Activated naive CD4-positive, alpha-beta T cell treated with anti-CD3 and anti-CD28 coated beads, Interleukin-2, amount 50 U/mL, for 24 hours (primary cell): ENCODE measurements around the gene LBHD2.
A peak's percentile ranks its signal among the peaks of the same experiment; 100 is the strongest.

Source experiments
- H3K27ac Mint-ChIP-seq: one replicate; pipeline ENCODE4 v1.8.0; 2021; ENCODE audit warnings: mild to moderate bottlenecking, mixed read lengths
- H3K27me3 Mint-ChIP-seq: one replicate; pipeline ENCODE4 v1.8.0; 2021; ENCODE audit warnings: mixed read lengths
- H3K36me3 Mint-ChIP-seq: one replicate; pipeline ENCODE4 v1.8.0; 2021; ENCODE audit warnings: mixed read lengths
- H3K4me1 Mint-ChIP-seq: one replicate; pipeline ENCODE4 v1.8.0; 2021; ENCODE audit warnings: mixed read lengths
- H3K4me3 Mint-ChIP-seq: one replicate; pipeline ENCODE4 v1.8.0; 2021; ENCODE audit warnings: mild to moderate bottlenecking, mixed read lengths
- H3K9me3 Mint-ChIP-seq: one replicate; pipeline ENCODE4 v1.8.0; 2021; ENCODE audit warnings: mixed read lengths

The LBHD2 gene

DNA sequence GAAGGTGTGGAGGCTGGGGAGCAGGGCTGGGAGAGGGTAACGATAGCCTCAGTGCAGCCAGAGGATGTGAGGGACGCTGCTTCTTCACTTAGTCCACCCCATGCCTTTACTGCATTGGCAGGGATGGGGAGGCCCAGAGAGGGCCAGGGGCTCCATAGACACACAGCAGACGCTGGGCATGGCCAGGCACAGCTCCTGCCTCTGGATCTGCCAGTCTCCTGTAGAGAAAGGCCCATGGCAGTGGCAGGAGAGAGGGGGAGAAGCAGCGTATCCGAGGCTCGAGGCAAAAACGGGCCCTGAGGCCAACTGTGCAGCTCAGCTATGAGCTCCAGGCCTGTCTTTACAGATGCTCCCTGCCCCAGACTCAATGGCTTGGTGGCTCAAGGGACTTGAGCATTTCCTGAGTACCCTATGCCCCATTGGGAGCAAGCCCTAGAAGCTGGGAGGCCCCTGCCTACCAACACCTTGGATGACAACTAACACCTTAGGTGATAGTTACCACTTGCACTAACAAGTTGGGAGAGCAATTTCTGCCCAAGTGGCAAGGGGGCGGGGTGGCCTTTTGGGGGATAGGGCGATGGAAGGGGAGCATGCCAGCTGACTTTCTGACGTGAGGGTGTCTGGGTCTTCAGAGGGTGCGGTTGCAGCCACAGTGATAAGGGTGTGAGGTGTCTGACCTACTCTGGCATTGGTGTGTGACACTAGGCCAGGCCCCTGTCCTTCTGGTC is 5.0 kb upstream of the LBHD2 start:
- H3K27ac Mint-ChIP-seq, result no peak overlapping the region
- no peaks in the 10 kb centered on the region for H3K36me3 Mint-ChIP-seq
- no peaks in the 10 kb centered on the region for H3K27me3 Mint-ChIP-seq
- no peak overlapping the region for H3K4me3 Mint-ChIP-seq
- H3K9me3 Mint-ChIP-seq, result no peaks in the 10 kb centered on the region
- H3K4me1 Mint-ChIP-seq, result no peaks in the 10 kb centered on the region

DNA sequence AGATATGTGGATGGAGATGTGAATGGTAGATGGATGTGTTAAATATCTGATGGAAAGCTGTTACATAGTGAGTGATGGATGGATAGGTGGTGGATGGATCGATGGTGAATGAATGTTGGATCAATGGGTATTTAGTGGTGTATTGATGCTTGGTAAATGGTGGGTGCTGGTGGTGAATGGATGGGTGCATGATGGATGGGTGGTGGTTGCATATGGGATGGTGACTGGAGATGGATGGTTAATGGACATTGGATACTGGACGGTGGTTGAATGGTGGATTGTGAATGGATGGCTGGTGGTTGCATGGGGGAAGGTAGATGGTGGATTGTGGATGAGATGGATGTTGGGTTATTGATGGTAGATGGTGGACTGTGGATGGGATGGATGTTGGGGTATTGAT is 2.1 kb upstream of the LBHD2 start:
- Mint-ChIP-seq H3K27me3 (peaks cover 7% of the 10 kb centered on the region), H3K4me3 (no peak overlapping the region), H3K27ac (no peak overlapping the region), H3K36me3 (no peaks in the 10 kb centered on the region), H3K9me3 (no peaks in the 10 kb centered on the region), H3K4me1 (no peaks in the 10 kb centered on the region)

DNA sequence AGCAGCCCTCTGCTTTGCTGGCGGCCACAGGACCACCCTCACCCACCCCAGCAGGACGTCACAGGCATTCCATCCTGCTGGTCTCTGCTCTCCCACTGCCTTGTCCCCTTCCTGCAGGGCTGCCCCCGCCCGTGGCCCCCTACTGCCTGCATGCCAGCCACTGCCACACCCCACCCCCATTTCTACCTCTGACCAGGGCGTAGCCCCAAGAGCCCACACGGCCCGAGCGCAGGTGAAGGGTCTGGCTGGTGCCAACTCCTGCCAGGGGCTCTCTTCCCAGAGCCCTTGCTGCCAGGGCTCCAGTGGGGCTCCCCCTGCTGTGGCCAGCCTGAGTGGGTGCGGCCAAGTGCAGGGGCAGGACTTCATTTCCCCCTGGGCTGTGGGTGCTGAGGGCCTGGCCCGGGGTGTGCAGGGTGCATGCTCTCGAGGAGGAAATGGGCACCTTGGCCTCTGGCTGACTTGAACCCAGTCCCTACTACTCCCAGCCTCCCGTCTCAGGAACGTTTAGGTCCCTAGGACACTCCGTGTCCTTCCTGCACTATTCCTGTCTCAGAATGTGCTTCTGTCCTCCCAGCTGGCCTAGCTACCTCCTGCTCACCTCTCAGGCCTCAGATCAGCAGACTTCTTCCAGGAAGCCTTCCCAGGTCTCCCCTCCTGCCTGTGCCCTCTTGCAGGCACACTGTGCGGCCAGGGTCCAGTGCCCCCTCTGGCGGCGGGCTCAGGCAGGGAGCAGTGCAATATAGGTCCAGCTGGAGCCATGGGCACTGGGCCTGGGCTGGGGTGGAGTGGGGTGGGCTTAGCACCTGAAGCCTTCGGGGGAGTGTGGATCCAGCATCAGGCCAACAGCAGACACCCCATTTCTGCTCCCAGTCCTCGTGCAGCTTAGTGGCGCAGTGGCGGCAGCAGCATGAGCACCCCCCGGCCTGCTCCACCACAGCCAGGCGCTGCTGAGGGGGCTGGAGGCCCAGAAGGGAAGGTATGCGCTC is 1.4 kb downstream of the LBHD2 start:
- Mint-ChIP-seq H3K4me3 (no peak overlapping the region), H3K36me3 (no peaks in the 10 kb centered on the region), H3K4me1 (no peaks in the 10 kb centered on the region), H3K9me3 (no peaks in the 10 kb centered on the region), H3K27ac (no peak overlapping the region), H3K27me3 (peaks cover 9% of the 10 kb centered on the region)

DNA sequence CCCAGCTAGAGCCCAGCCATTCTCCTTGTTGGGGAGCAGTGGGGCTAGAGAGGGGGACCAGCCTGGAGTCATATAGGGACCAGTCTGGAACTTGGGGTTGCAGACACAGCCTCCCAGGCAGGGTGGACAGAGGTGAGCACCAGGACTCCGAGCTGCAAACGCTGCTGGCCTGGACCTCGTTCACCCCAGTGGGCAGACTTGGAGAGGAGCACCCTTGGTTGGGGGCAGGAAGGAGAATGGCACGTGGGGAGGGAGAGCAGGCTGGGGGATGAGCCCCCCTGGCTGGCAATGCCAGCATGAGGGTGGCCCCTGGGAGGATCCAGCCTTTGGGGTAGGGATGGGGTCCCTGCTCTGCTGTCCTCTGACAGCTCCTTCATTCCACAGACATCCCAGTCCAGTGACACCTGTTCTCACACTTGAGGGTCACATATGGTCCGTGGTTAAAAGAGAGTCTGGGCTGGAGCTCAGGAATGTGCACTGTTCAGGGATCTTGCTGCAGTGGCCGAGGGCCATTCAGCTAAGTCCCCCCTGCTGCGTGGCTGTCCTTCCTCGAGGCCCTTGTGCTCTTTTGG is 2.8 kb downstream of the LBHD2 start:
- Mint-ChIP-seq H3K27me3 (peaks cover 9% of the 10 kb centered on the region), H3K27ac (no peak overlapping the region), H3K4me1 (no peaks in the 10 kb centered on the region), H3K36me3 (no peaks in the 10 kb centered on the region), H3K9me3 (no peaks in the 10 kb centered on the region), H3K4me3 (no peak overlapping the region)

DNA sequence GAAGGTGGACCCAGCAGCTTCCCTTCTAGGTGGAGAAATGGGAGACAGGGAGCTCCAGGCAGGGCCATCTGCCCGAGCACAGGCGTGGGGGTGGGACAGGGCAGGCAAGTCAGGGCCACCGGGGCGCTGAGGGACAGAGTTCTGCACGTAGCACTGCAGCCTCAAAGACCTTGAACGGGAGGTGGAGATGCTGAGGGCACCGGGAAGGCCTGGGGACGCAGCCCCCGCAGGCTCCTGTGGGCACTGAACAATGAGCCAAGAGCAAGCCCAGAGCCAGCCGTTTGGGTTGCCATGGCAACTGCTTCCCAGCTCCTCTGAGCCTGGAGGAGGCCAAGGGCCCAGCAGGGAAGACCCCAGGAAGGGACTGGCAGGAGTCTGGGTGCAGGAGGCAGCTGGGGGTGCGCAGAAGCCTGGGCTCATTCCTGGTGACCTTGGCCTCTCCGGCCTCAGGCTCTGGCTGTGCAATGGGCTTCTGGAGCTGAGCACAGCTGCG is 3.4 kb downstream of the LBHD2 start:
- Mint-ChIP-seq H3K4me1 (no peaks in the 10 kb centered on the region), H3K27me3 (peaks cover 9% of the 10 kb centered on the region), H3K9me3 (no peaks in the 10 kb centered on the region), H3K36me3 (no peaks in the 10 kb centered on the region), H3K4me3 (no peak overlapping the region), H3K27ac (no peak overlapping the region)

DNA sequence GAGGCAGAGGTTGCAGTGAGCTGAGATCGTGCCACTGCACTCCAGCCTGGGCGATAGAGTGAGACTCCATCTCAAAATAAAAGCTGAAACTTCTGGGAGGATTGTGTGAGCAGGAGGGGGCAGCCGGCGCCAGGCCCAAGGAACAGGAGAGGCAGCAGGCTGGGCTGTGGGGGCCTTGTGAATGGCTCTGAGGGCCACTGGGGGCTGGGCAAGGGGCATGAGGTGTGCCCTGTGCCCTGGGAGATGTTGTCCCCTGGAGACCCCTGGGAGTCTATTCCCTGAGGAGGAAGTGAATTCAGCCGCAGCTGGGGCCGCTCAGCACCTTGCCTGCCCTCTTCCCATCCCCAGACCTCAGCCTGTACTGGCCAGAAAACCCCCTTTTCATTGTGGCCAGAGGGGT is 4.9 kb downstream of the LBHD2 start:
- H3K27me3 Mint-ChIP-seq, result peaks cover 9% of the 10 kb centered on the region
- no peaks in the 10 kb centered on the region for H3K36me3 Mint-ChIP-seq
- no peak overlapping the region for H3K27ac Mint-ChIP-seq

DNA sequence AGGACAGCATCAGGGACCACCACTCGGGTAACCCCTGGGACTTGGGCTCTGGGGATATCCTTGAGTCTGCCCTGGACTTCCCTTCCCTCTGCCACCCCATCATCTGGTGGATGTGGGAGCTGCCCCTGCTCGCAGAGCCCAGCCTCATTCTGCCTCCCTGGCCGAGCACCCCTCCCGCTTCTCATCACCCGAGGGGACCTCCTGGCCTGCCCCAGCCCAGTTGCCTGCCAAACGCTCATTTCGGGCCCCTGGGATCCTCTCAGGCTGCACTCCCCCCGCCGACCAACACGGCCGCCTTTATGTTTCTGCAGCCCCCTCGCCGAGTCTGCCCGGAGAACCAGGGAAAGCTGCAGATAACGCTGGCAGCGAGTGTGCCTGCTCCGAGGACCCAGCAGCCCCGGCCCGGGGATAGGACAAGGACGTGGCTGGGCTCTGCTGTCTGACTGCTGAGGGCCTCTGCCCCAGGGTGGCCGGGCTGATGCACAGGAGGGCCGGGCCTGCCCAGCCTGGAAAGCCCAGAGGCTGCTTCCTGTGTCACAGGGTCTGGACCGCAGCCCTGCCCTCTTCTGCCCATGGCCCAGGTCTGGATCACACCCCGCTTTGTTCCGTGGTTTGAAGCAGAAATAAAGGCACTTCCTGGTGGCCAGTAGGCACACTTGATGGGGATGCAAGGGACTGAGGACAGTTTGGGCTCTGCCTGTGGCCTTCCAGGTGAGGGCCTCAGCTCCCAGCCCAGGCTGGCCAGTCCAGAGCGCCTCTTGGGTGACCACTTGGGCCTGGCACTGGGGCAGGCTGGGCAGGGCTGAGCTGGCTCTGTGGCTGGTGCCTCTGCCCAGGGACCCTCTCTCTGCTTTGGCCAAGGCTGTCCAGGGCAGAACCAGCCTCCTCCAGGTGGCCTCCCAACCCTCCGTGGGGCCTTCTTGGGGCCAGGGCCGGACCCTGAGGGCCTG is 5.7 kb downstream of the LBHD2 start:
- no peaks in the 10 kb centered on the region for H3K36me3 Mint-ChIP-seq
- no peaks in the 10 kb centered on the region for H3K4me1 Mint-ChIP-seq
- H3K27me3 Mint-ChIP-seq, result peaks cover 7% of the 10 kb centered on the region
- H3K4me3 Mint-ChIP-seq, result no peak overlapping the region
- H3K9me3 Mint-ChIP-seq, result no peaks in the 10 kb centered on the region
- no peak overlapping the region for H3K27ac Mint-ChIP-seq

More for the DNA sequence above, 4.9 kb downstream of the LBHD2 start:
- Mint-ChIP-seq H3K4me3 (no peak overlapping the region), H3K9me3 (no peaks in the 10 kb centered on the region), H3K4me1 (no peaks in the 10 kb centered on the region)

DNA sequence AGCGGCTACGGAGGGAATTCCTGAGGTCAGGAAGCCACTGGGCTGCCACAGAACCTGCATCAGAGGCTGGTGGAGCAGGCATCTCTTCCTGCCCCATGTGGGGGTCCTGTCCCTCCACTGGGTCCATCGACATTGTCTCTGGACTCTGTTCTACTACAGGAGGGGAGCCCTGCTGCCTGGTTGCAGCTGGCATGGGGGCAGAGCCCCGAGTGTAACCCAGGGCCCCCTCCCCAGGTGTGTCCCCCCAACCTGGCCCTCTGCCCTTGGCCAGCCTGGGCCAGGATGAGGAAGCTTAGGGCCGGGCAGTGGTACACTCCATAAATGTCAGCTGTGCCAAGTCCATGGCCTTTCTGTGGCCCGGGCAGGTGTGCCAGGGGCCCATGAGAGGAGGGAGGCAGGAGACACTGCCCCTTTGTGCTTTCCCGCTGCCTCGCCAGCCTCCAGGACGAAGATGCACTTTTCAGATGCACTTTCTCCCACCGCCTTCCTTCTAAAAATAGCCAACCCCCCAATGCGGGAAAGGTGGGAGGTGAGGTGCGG is 6.5 kb downstream of the LBHD2 start:
- Mint-ChIP-seq H3K36me3 (no peaks in the 10 kb centered on the region), H3K27ac (no peak overlapping the region), H3K4me1 (no peaks in the 10 kb centered on the region), H3K9me3 (no peaks in the 10 kb centered on the region), H3K27me3 (peaks cover 6% of the 10 kb centered on the region), H3K4me3 (peak overlapping the region; percentile 27)

DNA sequence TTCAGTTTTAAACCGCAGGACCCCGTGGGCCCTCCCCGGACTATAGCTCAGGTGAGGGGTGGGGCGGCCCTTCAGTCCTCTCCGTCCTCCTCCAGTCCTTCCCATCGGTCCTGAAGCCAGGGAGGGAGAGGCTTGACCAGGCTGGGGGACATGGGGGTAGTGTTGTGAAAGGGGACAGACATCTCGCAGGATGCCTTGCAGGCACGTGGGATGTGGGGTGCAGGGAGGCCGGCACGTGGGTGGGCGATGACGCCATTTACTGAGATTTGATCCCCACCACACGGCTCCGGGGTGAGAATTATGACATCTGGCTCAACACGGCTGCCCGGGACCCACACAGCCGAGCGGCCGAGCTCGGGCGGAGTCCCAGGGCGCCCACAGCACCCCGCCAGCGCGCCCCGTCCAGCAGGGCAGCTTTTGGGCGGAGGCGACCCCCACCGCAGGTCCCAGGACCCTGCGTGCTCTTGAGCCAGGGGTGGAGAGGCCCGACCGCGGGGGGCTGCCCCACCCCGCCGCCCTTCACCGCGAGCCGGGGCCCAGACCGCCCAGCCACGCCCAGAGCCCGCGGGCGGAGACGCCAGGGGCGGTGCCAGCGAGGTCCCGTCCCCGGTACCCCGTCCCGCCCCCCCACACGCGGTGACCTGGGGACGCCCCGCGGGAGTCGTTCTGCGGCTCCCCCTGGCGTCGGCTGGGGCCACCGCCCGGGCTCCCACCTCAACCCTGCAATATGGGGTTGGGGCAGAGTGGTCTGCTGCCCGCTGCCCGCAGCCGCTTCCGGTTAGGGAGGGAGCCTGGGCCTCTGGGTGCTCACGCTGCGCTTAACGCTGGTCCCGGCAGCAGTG is 7.3 kb downstream of the LBHD2 start:
- Mint-ChIP-seq H3K4me1 (no peaks in the 10 kb centered on the region), H3K27me3 (peaks cover 5% of the 10 kb centered on the region), H3K9me3 (no peaks in the 10 kb centered on the region), H3K27ac (no peak overlapping the region), H3K4me3 (peak overlapping the region; percentile 27), H3K36me3 (no peaks in the 10 kb centered on the region)

DNA sequence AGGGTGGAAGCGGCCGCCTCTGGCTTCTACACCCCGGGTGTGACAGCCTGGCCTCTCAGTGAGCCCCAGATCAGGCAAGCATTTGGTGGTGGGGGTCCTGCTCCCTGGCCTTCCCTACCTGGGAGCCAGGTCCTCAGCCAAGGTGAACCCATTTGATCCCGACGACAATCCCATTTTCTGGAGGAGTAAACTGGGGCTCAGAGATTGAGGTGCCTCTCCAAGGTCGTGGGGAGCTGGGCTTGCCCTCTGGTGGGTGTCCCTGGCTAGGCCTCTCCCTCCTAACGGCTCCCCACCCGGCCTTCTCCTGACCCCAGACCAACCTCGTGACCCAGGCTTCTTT is 7.8 kb downstream of the LBHD2 start:
- no peak overlapping the region for H3K27ac Mint-ChIP-seq
- H3K27me3 Mint-ChIP-seq, result peaks cover 2% of the 10 kb centered on the region
- H3K4me3 Mint-ChIP-seq, result peak overlapping the region; percentile 19
- no peaks in the 10 kb centered on the region for H3K9me3 Mint-ChIP-seq
- H3K4me1 Mint-ChIP-seq, result no peaks in the 10 kb centered on the region
- no peaks in the 10 kb centered on the region for H3K36me3 Mint-ChIP-seq

DNA sequence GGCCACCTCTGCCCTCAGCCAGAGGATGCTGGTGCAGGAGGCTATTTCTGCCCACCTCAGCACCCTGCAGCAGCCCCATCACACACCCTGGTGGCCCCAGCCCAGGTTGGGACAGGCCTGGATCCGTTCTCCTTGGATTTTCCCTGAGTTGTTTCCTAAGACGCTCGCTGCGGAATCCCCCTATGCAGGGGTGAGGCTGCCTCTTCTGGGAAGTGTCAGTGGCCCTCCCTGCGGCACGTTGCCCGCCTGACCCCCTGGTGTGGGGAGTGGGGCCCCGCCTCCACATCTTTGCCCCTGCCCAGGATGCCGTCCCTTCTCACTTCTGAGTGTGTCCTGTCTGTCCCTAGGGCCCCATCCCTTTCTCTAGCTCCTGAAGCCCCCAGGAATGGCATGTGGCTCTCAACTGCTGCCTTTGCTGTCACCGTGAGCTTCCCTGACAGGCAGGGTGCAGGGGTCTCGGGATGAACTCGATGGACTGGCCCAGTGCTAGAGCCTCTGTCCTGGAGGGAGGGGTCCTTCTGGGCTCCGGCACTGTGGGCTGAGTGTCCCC is 9.9 kb downstream of the LBHD2 start:
- peaks cover 2% of the 10 kb centered on the region for H3K27me3 Mint-ChIP-seq
- no peaks in the 10 kb centered on the region for H3K4me1 Mint-ChIP-seq
- no peaks in the 10 kb centered on the region for H3K9me3 Mint-ChIP-seq
- no peaks in the 10 kb centered on the region for H3K36me3 Mint-ChIP-seq
- no peak overlapping the region for H3K27ac Mint-ChIP-seq
- H3K4me3 Mint-ChIP-seq, result no peak overlapping the region

DNA sequence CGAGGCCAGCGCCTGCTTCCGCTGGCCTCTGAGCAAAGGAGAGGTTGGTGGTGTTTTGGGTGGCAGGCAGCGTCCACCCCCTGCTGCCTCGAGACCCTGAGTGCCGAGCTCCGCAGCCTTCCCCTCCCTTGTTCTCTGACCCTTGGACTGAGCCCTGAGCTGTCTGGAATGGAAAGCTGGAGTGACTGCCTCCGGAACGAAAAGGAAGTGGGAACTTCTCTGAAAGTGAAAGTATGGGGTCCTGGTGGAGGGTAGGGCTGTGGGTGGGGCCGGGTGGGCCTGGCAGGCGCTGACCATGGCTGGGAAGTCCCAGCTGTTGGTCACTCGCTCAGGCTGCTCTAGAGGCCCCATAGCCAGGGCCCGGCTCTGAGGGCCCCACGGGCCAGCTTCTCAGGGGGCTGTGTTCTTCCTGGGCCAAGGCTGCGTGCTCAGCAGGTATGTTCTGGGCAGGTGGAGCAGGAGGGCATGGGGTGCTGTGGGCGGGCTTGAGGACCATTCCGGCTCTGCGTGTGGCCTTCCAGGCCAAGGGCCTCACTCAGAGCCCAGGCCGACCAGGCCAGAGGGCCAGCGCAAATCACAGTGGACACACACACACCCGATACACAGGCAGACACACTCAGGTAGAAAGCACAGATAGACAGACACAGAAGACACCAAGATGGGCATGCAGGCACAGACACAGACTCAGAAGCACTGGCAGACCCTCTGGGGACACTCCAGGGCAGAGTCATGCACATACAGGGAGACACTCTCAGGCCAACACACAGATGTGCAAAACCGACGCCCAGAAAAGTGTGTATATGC is 10.6 kb downstream of the LBHD2 start, which contains the start of gene EXOC3L4:
TSS of gene EXOC3L4 (plus strand) at position 320 of the 804 bp plus-strand sequence. CDS start 5,495 bp downstream, outside the sequence.
- Mint-ChIP-seq H3K27ac (no peak within 1 kb of the TSS), H3K27me3 (peaks cover 2% of the 10 kb centered on the region), H3K4me1 (no peaks in the 10 kb centered on the region), H3K36me3 (no peaks in the 10 kb centered on the region), H3K4me3 (no peak within 1 kb of the TSS), H3K9me3 (no peaks in the 10 kb centered on the region)

DNA sequence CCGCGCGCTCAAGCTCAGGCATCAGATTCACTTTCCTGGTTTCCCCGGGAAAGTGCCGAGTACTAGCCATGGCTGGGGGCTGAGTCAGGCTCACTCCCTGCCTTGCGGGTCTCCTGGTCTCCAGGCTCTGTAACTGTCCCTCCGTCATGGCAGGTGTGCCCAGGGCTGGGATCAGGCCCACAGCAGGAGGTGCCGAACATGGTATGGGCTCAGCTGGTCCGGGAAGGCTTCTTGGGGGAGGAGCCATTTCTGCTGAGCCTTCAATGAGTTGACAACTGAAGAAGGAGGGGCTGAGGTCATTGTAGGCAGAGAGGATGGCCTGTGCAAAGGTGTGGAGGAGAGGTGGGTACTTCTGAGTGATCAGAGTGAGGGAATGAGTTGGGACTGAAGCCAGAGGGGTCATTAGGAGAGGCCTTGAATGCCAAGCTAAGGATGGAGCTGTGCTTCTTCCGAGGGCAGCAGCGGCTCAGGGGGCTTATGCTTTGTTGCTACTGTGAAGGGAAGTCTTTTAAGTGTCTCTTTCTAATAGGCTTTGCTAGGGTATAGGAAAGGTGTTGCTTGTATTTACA is 11.3 kb downstream of the LBHD2 start:
- Mint-ChIP-seq H3K4me3 (no peak overlapping the region), H3K27me3 (peaks cover 2% of the 10 kb centered on the region), H3K4me1 (no peaks in the 10 kb centered on the region), H3K9me3 (no peaks in the 10 kb centered on the region), H3K36me3 (no peaks in the 10 kb centered on the region), H3K27ac (no peak overlapping the region)
